Measurements from ENCODE around the gene SCN2A.

Gene SCN2A

DNA sequence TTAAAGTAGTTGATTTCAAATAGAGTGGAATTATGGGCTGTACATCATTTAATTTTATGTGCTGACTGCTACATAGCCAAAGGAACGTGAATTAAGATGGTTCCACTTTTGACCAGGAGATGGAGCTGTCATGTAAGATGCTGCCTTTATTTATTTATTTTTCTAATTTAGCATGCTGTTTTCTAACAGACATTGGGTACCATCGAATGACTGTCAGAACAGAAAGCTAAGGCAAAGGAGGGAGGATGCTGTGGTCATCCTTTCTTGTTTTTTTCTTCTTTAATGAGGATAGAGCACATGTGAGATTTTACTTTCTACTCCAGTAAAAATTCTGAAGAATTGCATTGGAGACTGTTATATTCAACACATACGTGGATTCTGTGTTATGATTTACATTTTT, at the start of gene SCN2A:
Gene SCN2A (plus strand): TSS at position 185 of the 400 bp plus-strand sequence. CDS start 56,410 bp downstream, outside the sequence.
- DNase-seq (ENCODE audit: low read depth) = no peak

DNA sequence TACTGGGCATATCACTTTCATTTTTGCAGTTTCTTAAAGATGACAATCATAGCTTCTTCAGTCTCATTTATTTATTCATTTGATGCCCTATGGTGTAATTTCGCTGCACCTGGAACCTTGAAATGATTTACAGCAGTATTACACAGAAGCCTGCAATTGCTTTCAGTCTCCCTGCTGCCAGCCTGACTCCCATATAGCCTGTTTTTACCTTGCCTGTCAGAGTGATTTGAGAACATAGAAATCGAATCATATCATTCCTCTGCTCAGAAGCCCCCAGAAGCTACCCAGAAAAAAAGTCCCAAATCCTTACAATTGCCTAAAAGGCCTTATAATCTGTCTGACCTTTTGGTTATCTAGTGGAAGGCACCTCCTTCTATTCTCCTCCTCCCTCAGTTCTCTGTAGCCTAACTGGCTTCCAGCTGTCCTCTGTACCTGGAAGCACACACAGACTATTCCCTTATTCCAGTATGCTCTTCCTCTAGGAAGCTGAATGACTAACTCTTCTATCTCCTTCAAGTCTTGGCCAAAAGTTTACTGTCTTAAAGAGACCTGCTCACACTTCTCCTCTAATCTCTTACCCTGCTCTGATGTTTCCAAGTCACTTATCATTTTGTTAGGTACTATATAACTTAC, 48.0 kb upstream of the SCN2A start:
- no peak for DNase-seq (ENCODE audit: low read depth)

DNA sequence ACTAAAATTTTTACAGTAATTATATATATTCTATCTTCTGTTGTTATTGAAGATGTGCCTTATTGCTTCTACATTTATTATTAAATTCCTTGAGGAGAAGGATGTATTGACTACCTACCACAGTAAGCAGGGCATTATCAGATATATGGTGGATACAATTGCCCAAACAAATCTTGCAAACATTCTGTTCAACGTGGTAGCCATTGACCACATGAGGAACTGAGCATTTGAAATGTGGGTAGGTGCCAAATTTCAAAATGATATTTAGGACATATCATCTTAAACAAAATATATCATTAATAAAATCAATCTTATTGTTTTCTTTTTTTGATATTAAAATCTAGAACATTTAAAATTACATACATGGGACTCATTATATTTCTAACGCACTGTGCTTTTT, 46.5 kb upstream of the SCN2A start:
- no peak for DNase-seq (ENCODE audit: low read depth)

DNA sequence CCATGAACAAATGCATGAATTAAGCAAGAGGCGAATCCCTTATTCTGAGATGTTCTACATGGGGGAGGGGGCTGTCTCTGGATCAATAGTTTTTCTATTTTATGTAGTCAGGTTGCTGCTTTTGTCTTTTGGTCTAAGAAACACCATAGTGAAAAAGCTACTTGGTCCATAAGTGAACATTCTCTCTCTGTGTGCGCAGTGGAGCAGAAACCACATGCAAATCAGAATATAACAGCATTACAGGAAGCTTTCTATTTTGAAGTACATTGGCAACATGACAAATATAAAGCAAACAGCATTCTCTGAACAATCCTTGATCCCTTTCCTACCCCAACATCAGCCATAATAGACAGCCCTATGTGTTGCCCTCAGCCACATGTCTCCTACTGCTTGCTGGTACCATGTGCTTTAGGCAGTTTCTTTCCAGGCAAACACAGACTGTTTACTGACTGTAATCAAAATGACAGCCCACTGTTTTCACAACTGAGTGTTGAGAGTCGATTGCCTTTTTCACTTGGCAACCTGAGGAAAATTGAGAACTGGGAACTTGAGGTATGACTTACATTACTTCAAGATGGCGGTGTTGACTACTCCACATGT, 45.9 kb upstream of the SCN2A start:
- DNase-seq (ENCODE audit: low read depth) = no peak

DNA sequence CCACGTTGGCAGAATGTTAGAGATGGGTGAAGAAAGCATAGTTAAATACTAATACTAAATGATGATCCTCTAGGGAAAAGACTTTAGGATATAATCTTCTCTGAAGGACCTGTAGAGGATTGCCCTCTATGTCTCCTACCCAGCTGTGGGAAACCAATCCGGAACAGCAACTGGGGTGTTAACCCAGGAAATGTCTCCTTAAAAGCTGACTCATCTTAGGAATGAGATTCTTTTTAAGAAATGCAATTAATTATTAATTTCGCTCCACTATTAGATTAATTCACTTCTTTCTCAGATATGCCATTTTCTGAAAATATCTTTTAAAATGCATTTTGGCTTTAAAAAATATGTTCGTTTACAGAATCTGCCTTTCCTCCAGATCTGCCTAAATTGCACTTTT, 42.8 kb upstream of the SCN2A start:
- no peak for DNase-seq (ENCODE audit: low read depth)

DNA sequence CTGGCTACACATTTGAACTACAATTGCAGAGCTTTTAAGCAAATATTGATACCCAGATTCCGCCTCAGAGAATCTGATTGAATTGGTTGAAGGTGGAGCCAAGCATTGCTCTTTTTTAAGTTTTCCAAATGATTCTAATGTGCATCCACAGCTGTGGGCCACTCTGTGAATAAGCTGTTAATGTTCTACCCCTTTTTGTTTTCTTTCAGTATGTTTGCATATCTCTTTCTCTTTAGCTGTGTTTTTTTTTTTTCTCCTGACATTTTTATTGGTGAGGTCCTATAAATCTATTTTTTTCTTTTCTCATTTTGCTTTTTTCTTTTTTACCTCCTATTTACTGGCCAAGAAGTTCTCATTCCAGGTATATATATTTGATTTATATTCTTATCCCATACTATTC, 41.9 kb upstream of the SCN2A start:
- no peak for DNase-seq (ENCODE audit: low read depth)

DNA sequence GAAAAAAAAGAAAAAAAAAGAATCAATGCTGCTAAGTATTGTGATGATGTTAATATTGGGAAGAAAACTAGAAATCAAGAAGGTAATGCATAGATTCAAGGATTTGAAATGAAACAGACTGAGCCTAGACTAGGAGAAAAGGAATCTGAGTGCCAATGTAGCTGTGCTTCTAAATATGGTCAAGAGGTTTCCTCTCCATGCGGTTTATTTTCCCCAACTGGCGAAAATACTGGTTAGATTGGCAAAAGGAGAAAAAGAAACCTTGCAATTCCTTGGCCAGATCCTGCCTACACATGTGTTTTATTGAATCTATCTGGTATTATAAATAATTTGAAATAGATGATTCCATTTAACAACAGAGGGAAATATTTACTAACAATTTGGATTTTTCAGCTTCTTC, 41.0 kb upstream of the SCN2A start:
- no peak for DNase-seq (ENCODE audit: low read depth)

DNA sequence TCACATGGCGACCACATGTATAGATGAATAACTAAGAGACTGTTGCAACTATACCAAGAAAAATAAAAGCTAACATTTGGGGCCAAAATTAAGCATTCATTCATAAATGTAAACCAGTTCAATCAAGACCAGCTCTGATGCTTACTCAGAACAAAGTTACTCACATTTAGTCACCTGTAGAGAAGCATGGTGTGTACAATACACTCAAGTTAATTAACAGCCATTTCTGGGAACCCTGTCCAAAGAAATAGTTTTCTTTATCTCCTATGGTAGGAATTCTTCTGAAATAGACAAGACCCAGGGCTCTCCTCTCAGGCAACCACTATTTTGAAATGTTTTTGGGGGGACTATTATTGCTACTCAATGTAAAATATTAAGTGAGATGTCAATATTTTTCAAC, 37.0 kb upstream of the SCN2A start:
- no peak for DNase-seq (ENCODE audit: low read depth)

DNA sequence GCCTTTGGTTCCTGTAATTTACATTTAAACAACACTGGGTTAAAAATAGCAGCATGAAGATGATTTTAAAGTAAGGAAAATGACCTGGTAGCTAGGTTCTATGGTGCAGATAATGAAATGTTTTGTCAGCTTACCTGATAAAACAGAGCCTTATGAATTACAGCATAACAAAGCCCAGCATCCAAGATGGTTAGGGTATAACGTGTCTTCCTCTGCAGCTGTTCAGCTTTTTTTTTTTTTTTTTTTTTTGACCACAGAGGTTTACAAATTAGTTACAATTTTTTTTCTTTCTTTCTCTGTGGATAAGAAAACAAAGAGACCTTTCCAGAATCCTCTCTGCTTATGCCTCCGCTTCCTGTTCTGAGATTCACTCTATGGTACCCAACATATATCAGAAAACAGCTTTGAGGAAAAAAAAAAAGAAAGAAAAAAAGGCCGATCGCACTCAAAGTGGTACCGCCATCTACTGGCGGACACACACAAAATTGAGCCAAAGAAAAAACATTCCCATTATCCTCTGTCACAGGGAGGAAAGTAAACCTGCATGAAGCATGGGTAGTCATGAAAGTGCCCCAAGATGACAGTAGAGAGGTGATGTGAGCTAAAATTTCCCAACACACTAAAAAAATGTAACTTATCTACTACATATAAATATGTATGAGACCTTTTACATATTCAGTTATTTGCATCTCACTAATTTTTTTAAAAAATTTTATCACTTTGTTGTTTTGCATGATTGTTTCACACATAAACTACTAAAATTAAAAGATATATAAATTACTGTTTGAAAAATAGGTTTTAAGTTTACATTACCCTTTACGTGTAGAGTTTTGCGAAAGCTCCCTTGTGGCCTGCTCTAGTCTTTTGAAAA, 35.3 kb upstream of the SCN2A start, which contains the start of gene SCN3A:
Gene SCN3A (minus strand): TSS at position 362 of the 871 bp plus-strand sequence. CDS start 27,656 bp downstream, outside the sequence.
- DNase-seq (ENCODE audit: low read depth) = no peak

DNA sequence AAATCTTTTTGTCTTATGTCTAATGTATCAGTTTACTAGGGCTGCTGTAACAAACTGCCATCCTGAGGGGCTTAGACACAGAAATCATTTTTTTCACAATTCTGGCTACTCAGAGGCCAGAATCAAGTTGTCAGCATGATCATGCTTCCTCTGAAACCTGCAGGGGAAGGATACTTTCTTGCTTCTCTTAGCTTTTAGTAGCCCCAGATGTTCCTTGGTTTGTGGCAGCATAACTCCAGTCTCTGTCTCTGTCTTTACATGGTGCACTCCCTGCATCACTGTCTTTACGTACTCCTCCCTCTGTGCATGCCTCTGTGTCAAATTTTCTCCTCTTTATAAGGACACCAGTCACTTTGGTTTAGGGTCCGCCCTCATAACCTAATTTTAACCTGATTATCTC, 33.3 kb upstream of the SCN2A start:
- no peak for DNase-seq (ENCODE audit: low read depth)

DNA sequence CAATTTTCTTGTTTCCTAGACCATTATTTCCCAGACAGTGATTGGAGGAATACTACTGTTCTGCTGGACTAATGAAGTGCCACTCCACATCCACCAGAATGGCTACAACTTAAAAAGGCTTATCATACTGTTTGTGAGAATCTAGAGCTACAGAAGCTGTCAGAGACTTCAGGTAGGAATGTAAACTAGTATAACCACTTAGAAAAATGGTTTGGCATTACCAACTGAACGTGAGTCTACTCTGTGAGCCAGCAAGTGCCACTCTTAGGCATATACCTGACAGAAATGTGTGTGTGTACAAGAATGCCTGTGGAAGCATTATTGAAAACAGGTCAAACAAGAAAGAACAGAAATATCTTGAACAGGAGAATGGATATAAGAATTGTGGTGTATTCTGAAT, 31.1 kb upstream of the SCN2A start:
- no peak for DNase-seq (ENCODE audit: low read depth)

DNA sequence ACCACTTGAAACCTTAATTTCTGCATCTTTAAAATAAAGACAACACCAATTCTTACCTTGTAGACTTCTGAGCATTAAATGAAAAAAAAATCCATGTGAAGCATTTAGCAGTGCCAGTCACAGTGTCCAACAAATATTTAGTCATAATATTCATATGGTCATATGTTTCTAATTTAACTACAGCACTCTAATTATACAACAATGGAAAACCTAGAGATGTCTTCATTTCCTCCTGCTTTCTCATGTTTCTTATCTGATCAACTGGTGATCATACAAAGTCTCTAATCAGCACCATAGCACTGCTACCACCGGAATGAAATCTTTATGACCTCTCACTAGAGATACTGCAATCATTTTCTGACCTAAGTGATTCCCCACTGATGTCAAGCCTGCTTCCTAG, 25.1 kb upstream of the SCN2A start:
- no peak for DNase-seq (ENCODE audit: low read depth)

DNA sequence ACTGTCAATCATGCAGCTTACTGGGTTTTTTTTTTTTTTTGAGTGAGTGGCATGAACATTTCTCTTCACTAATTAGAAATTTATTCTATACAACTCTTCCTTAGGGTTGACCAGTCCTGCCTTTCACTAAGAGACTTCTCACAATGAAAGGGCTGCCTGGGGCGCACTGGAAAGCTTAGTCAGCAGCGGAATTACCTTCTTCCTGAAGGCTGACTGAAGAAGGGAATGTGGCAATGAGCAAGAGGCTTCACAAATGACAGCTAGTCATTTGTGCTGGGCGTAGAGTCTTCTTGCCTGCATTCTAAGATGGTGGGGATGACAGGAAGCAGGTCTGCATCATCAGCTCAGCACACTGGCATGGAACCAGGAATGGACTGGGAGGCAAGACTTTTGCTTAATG, 19.7 kb upstream of the SCN2A start:
- no peak for DNase-seq (ENCODE audit: low read depth)

DNA sequence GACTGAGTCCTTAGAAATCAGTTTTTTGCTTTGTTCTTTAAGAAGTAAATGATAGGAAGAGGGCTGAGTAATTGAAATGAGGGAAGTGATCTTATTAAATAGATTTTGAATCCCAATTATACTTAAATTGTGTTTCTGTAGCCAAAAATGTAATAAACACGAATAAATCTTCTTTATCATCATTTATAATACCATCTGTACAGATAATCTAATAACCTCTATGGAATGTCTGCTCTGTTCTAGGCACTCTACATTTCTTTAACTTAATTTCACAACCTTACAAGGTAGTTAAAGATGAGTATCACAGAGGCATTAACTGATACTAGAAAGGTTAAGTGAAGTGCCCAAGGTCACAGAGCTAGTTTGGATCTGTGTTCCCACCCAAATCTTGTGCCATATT, 14.3 kb upstream of the SCN2A start:
- DNase-seq (ENCODE audit: low read depth) = no peak

DNA sequence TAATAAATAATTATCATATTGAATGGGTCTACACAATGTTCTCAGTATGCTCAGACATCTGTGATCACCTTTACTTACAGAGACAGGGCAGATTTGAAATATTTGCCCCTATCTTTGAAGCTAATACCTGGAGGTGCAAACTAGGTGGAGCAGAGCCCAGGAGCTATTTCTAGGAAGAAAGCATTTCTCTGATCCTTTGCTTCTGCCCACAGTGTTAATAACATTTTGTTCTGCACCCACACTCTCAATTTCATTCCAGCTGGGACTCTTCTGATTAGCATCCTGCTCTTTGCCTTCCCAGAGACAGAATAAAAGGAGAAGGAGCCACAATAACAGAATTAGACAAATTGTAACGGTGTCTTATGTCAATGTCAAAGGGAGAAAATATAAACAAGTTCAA, 11.6 kb upstream of the SCN2A start:
- DNase-seq (ENCODE audit: low read depth) = no peak

DNA sequence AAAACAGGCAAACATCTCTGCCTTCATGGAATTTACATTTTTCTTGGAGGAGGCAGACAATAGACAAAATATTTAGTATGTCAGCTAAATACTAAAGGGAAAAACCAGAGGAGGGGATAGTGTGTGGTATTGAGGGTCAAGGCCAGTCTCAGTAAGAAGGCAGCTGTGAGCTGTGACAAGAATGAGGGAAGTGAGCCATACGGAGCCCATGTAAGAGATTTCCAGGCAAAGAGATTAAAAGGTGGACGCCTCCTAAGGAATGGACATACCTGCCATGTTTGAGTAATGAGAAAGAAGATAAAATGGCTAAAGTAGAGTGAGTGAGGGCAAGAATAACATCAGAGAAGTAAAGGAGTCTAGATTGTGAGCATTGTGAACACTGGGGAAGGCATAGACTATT, 2.2 kb upstream of the SCN2A start:
- DNase-seq (ENCODE audit: low read depth) = no peak

DNA sequence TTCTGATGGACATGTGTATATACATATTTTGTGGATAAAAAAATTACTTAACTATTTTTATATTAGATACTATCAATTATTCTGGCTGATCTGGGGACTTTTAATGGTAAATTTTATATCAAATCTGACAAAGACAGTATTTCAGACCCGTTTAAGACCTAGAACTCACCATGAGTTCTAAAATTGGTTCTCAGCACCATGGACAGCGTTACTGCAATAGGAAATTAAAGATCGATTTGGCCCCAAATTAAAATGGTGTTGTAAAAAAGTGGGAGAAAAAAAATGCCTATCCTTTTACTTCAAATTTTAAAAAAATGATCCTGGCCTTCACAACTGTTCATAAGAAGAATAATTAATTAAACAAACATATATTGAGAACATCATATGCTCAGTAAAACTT, 919 bp upstream of the SCN2A start:
- no peak for DNase-seq (ENCODE audit: low read depth)

DNA sequence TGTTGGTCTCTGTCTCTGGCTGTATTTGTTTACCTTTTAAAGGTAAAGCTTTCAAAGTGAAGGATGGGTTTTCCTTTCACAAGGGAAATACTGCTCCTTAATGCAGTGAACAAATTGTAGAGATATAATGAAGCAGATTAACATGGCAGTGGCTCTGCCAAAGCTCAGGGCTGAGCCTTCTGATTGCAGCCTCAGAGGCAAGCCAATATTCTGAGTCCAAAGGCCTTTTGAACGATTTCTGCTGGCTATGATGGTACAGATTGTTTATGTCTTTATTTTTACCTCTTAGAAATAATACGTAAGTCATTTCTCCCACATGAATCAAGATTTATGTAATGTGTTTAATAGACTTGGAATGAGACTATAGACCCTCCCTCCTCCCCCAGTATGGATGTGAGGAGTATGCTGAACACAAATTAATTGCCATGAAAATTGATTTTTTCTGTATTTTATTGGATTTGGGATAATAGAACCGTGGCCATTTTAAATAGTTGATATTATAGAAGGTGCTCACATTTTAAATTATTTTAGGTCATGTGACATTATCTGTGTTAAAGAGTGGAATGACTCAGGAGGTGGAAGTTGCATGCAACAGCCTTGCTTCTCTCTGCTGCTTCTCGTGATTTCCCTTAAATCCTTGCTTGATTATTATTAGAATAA, 772 bp downstream of the SCN2A start:
- no peak for DNase-seq (ENCODE audit: low read depth)

DNA sequence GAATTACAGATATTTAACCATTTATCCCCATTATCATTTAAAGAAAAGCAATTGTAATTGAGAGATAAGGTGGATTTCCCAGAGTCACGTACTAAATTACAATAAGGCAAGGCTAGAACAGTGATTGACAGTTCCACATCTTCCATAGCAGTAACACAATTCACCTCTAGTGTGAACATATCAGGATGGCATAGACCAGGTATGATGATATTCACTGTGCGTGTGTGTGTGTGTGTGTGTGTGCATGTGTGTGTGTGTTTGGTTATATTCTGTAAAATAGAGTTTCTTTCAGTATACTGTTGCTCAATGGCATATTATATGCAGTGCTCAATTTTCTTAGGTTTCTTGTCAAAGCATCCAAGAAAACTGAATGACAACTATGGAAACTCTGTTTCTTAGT, 1.7 kb downstream of the SCN2A start:
- DNase-seq (ENCODE audit: low read depth) = no peak

DNA sequence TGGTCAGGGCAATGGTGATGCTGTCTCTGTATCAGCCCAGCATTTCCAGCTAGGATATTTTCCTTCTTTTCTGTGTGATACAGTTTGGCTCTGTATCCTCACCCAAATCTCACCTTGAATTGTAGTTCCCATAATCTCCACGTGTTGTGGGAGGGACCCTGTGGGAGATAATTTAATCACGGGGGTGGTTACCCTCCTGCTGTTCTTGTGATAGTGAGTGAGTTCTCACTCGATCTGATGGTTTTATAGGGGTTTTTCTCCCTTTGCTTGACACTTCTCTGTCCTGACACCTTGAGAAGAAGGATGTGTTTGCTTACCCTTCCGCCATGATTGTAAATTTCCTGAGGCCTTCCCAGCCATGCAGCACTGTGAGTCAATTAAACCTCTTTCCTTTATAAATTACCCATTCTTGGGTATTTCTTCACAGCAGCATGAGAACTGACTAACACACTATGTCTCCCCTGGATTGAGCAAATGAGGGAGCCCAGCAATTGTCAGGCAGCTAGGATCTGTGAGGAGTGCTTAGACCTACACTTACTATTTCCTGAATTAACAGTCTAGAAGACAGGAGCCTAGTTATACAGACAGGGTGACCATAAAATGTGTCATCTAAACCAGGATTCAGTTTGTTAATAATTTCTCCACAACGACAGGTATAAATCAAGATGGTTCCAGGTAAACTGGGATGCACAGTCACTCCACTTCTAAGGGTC, 6.0 kb downstream of the SCN2A start:
- DNase-seq (ENCODE audit: low read depth) = no peak

DNA sequence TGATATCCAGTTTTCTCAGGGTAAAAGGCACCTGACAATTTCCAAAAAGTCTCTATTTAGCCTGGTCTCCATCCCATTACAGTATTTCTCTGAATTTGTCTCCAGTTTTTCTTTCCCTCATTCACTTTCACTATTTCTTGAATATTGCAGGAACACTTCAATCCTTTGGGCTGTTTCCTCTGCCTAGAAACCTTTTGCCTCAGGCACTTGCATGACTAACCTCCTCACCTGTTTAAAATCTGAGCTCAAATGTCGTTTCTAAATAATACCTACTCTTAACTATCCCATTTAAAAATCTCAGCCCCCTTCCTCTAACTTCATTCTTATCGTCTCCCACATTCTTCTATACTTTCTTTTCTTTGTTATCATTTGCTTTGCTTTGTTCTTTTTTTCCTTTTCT, 9.0 kb downstream of the SCN2A start:
- no peak for DNase-seq (ENCODE audit: low read depth)

DNA sequence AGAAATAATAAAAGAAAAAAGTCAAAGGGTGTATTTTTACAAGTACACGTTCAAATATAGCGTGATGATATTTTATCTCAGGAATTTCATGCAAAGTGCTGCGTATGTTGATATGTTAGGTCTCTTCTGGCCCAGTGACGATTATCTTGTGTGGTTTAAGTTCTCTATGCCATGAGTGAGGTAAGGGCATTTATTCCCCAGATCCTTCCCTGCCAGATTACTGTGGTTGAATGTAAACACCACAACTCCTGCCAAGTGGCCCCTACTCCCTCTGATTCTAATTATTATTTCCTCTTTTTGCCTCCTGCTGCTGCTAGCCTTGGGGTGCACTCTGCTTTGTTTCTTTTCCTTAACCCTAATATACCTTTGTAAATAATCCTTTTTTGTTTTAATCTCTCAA, 12.2 kb downstream of the SCN2A start:
- DNase-seq (ENCODE audit: low read depth) = no peak

All from stimulated activated CD8-positive, alpha-beta memory T cell treated with anti-CD3 and anti-CD28 coated beads, Interleukin-15, amount 100 ng/mL, for 24 hours (primary cell).